GM18508 (cell line): ENCODE results near the gene PIGV.
"Not testable (repeated sequence)": the region's sequence is repeated elsewhere in the genome, so short reads cannot be mapped to it uniquely, and the experiment has no call there.

Experiments
- ATAC-seq: cut with Tn5 transposase; IDR thresholded peaks from one replicate; pipeline ENCODE4 v1.9.1; 2021; ENCODE audit warnings: moderate number of reproducible peaks; ENCODE audit not compliant: insufficient read depth, unreplicated experiment

Gene PIGV

DNA sequence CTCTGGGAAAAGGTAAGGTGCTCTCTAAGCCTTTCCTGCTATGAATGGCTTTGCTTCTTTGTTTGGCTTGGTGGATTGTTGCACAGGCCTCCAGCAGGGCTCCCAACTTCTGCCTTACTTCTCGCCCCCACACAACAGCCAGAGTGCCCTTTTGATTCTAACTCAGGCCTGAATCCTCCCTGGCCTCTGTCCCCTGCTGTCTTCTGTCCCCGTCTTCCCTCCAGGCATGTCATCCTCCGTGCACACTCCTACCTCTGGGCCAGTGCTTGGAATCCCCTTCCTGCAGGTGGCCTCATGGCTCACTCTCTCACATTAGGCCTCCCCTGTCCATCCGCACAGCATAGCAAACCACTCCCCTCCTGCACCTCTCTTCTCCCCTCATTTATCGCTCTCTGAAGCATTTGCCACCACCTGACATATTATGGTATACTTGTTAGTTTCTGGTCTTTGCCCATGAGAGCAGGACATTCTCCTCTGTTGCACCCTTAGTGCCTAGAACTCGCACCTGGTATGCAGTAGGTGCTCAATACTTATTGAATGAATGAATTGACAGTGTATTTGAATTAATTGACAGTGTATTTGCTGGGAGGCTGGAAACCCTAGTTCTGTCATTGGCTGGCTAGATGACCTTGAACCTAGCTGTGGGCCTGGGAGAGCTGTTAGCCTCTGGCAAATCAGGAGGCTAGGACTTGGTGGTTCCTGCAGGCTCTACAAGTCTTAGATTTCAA, 41.6 kb downstream of the PIGV start:
- no peak for ATAC-seq

DNA sequence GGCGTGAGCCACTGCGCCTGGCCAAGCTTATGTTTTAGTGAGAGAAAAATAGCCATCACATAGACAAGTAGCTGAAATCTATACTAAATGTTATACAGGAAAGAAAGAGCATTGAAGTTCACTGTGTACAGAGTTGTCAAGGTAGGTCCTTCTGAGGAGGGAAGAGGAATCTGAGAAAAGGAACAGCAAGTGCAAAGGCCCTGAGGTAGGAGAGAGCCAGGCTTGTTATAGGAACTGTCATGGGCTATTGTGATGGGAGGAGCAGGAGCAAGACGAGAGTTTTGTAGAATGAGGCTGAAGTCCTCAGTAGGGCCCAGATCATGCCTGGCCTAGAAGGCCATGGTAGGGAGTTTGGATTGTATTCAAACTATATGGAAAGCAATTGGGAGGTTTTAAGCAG, 43.3 kb downstream of the PIGV start:
- no peak for ATAC-seq

DNA sequence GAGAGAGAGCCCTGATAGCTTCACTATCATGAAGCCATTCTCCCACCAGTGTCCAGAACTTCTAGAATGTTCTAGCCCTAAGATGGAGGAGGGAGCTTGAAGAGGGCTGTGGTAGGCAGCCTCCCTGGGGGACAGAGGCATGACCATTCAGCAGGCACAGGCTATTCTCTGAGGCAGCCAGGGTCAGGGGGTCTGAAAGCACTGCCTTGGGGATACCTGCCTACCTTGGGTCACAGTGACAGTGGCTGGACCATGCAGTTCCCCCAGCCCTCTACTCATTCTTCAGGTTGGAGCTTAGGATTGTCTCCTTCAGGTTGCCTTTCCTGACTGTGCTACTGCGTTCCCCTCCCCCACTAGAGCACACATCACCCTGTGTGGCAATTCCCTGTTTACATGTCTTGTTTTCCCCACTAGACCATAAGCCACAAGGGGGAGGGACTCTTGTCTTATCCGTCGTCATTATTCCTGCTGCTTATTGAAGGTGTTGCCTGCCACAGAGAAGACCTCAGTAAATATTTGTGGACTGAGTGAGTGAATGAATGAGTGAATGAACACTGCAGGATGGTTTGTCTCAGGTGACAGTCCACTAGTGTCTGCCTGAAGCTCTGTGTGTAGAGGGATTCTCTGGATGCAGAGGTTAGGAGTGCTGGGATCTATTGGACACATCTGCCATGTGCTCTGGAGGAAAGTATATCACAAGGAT, 43.9 kb downstream of the PIGV start:
- ATAC-seq: no peak

DNA sequence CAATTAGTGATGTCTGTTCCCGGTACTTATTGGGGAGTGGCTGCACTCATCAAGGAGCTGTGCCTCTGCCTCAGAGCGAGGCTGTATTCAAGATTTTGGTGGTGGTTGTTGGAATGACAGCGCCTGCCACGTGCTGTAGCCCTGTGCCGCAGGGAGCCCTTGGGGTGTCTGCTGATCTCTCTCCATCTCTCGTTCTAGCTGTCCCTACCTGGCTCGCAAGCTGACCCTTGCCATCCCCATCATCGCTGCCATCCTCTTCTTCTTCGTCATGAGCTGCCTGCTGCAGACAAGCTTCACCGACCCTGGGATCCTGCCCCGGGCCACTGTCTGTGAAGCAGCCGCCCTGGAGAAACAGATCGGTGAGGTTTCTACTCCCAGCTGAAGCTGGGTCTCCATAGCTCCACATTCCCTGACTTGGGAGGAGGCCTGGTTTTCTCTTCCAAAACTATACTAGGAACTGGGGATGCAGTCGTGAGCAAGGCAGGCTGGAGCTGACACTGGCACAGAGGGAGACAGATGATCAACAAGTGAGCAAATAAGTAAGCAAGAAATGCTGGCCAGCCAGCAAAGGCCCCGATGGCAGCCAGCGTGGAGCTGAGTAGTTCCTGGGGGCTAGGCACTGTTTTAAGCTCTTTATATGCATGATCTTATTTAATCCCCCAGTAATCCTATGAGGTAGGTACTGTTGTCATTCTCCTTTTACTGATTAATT, 44.7 kb downstream of the PIGV start:
- ATAC-seq: no peak

- peak; percentile 63 for ATAC-seq
Observed at GRCh38 chr1:26833432-26834405, 46.0 kb downstream of the PIGV start.

- not testable (repeated sequence) for ATAC-seq
Observed at GRCh38 chr1:26837665-26838064, 49.9 kb downstream of the PIGV start.

- peak; percentile 79 for ATAC-seq
Observed at GRCh38 chr1:26838474-26839338, 51.0 kb downstream of the PIGV start.

DNA sequence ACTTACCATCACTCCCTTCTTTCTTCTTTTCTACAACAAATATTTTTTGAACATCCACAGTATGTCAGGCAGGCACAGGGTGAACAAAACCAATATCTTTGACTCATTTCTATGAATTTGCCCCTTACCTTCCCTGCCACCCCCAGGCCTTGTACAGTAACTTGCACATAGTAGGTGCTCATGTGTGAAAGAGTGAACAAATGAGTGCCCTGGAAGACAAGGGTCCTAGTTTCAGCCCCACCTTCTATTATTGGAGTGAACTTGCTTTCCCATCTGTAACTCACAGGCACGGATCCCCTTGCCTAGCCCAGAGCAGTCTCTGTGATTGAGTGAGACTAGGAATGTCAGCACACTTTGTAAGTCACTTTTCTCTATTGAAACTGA, 51.6 kb downstream of the PIGV start:
- peak; percentile 2 for ATAC-seq

DNA sequence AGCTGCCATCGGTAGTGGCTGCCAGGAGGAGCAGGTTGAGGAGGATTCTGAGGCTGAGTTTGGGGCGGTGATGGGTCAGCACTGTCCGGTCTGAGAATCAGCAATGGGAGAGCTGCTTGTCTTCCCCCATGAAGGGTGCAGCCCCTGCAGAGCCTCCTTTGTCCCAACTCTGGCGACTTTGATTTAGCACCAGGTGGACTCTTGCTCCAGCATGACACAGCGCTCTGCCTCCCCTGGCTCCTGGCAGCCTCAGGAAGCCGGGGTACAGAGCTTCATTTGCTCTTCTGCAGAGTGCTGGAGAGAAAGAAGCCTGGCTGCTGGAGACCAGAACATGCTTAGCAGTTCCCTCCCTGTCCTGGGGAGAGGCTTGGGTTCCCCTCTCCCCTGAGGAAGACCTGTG, 52.0 kb downstream of the PIGV start:
- no peak for ATAC-seq

- ATAC-seq: no peak
Observed at GRCh38 chr1:26844424-26845196, 56.9 kb downstream of the PIGV start.

- not testable (repeated sequence) for ATAC-seq
Observed at GRCh38 chr1:26847826-26848225, 60.1 kb downstream of the PIGV start.
